ENCODE results near the gene VDAC2.

VDAC2 gene

GRCh38 chr10:75238182-75239095 is 27.8 kb downstream of the VDAC2 start:
- WGBS (ENCODE audit: insufficient coverage): 94% methylated on average over 31 of the region's 37 CpGs
- no peak for DNase-seq

GRCh38 chr10:75239096-75239790 is 28.6 kb downstream of the VDAC2 start:
- Histone ChIP-seq H3K27ac (ENCODE audit: insufficient read depth in 1 of 2, low read depth in 1 of 2, low read length in 2 of 2, poor library complexity in 1 of 2, severe bottlenecking in 2 of 2) (no peak overlapping the region), H3K4me1 (ENCODE audit: control extremely low read depth in 1 of 4, control insufficient read depth in 4 of 4, insufficient read depth in 4 of 4, low read length in 3 of 4) (peaks cover 0 to 17% (median 13%) of the 10 kb centered on the region in 4 experiments), H3K27me3 (replicated peaks in 2 of 5; ENCODE audit: control insufficient read depth in 4 of 5, insufficient read depth in 5 of 5, low read length in 4 of 5) (peaks cover 0 to 2% (median 0%) of the 10 kb centered on the region in 5 experiments), H3K4me3 (ENCODE audit: control insufficient read depth in 1 of 7, extremely low read depth in 1 of 7, insufficient read depth in 4 of 7, low read depth in 2 of 7, low read length in 6 of 7) (no peak overlapping the region), H3K9me3 (ENCODE audit: control extremely low read depth in 1 of 5, control insufficient read depth in 4 of 5, insufficient read depth in 2 of 5, low read depth in 1 of 5, low read length in 4 of 5) (no peaks in the 10 kb centered on the region), H3K36me3 (ENCODE audit: control insufficient read depth in 4 of 4, insufficient read depth in 4 of 4, low read length in 3 of 4) (no peaks in the 10 kb centered on the region)
- POLR2A ChIA-PET: interaction anchor here (0.6 kb wide), 1 partner anchor 1112 kb away, joined by 3 read pairs; no protein-coding TSS in a partner anchor
- 97% methylated on average over 6 of the region's 11 CpGs for WGBS (ENCODE audit: insufficient coverage)
- no peak for DNase-seq
- CTCF ChIA-PET: interaction anchor here (1.1 to 1.4 kb wide), 2 partner anchors 52 to 141 kb away, joined by 4 read pairs; no protein-coding TSS in a partner anchor

More at GRCh38 chr10:75238182-75239095, 27.8 kb downstream of the VDAC2 start:
- CTCF ChIA-PET: interaction anchor here (1.1 to 2.6 kb wide), 3 partner anchors 10 to 50 kb away, joined by 3 to 17 read pairs (median 4); no protein-coding TSS in a partner anchor
- peaks cover 0 to under 1% (median 0%) of the 10 kb centered on the region in 4 experiments for H3K36me3 ChIP-seq (ENCODE audit: control insufficient read depth in 4 of 4, insufficient read depth in 4 of 4, low read length in 3 of 4)
- no peaks in the 10 kb centered on the region for H3K9me3 ChIP-seq (ENCODE audit: control extremely low read depth in 1 of 5, control insufficient read depth in 4 of 5, insufficient read depth in 2 of 5, low read depth in 1 of 5, low read length in 4 of 5)
- POLR2A ChIA-PET: interaction anchor here (1.5 kb wide), 1 partner anchor 11 kb away, joined by 3 read pairs; no protein-coding TSS in a partner anchor
- H3K4me3 ChIP-seq (ENCODE audit: control insufficient read depth in 1 of 7, extremely low read depth in 1 of 7, insufficient read depth in 4 of 7, low read depth in 2 of 7, low read length in 6 of 7): no peak overlapping the region
- H3K4me1 ChIP-seq (ENCODE audit: control extremely low read depth in 1 of 4, control insufficient read depth in 4 of 4, insufficient read depth in 4 of 4, low read length in 3 of 4): peaks cover 0 to 22% (median 16%) of the 10 kb centered on the region in 4 experiments
- no peak overlapping the region for H3K27ac ChIP-seq (ENCODE audit: insufficient read depth in 1 of 2, low read depth in 1 of 2, low read length in 2 of 2, poor library complexity in 1 of 2, severe bottlenecking in 2 of 2)
- H3K27me3 ChIP-seq (replicated peaks in 2 of 5; ENCODE audit: control insufficient read depth in 4 of 5, insufficient read depth in 5 of 5, low read length in 4 of 5): peaks cover 0 to 2% (median 0%) of the 10 kb centered on the region in 5 experiments

GRCh38 chr10:75240329-75241076 is 29.9 kb downstream of the VDAC2 start:
- DNase-seq: no peak
- Histone ChIP-seq H3K9me3 (ENCODE audit: control extremely low read depth in 1 of 5, control insufficient read depth in 4 of 5, insufficient read depth in 2 of 5, low read depth in 1 of 5, low read length in 4 of 5) (no peaks in the 10 kb centered on the region), H3K4me3 (ENCODE audit: control insufficient read depth in 1 of 7, extremely low read depth in 1 of 7, insufficient read depth in 4 of 7, low read depth in 2 of 7, low read length in 6 of 7) (no peak overlapping the region), H3K27me3 (replicated peaks in 2 of 5; ENCODE audit: control insufficient read depth in 4 of 5, insufficient read depth in 5 of 5, low read length in 4 of 5) (peaks cover 0 to 2% (median 0%) of the 10 kb centered on the region in 5 experiments), H3K4me1 (ENCODE audit: control extremely low read depth in 1 of 4, control insufficient read depth in 4 of 4, insufficient read depth in 4 of 4, low read length in 3 of 4) (peaks cover 0 to 4% (median under 1%) of the 10 kb centered on the region in 4 experiments), H3K27ac (ENCODE audit: insufficient read depth in 1 of 2, low read depth in 1 of 2, low read length in 2 of 2, poor library complexity in 1 of 2, severe bottlenecking in 2 of 2) (no peak overlapping the region), H3K36me3 (ENCODE audit: control insufficient read depth in 4 of 4, insufficient read depth in 4 of 4, low read length in 3 of 4) (no peaks in the 10 kb centered on the region)
- WGBS (ENCODE audit: insufficient coverage): 98% methylated on average over 11 of the region's 12 CpGs
- CTCF ChIA-PET: interaction anchor here (0.5 to 1.4 kb wide), 3 partner anchors 53 to 1705 kb away, joined by 3 to 4 read pairs (median 4); no protein-coding TSS in a partner anchor
- POLR2A ChIA-PET: no interaction called here

- no peaks in the 10 kb centered on the region for H3K9me3 ChIP-seq (ENCODE audit: control extremely low read depth in 1 of 5, control insufficient read depth in 4 of 5, insufficient read depth in 2 of 5, low read depth in 1 of 5, low read length in 4 of 5)
- ChIA-PET POLR2A (no interaction called here), CTCF (interaction anchor here (0.7 to 1.8 kb wide), 3 partner anchors 12 to 57 kb away, joined by 3 to 4 read pairs (median 4); no protein-coding TSS in a partner anchor)
- no peak for DNase-seq
- H3K27me3 ChIP-seq (replicated peaks in 2 of 5; ENCODE audit: control insufficient read depth in 4 of 5, insufficient read depth in 5 of 5, low read length in 4 of 5): peaks cover 0 to 2% (median 0%) of the 10 kb centered on the region in 5 experiments
- WGBS (ENCODE audit: insufficient coverage): 100% methylated on average over 6 of the region's 10 CpGs
- H3K27ac ChIP-seq (ENCODE audit: insufficient read depth in 1 of 2, low read depth in 1 of 2, low read length in 2 of 2, poor library complexity in 1 of 2, severe bottlenecking in 2 of 2): no peak overlapping the region
- no peaks in the 10 kb centered on the region for H3K4me1 ChIP-seq (ENCODE audit: control extremely low read depth in 1 of 4, control insufficient read depth in 4 of 4, insufficient read depth in 4 of 4, low read length in 3 of 4)
- H3K4me3 ChIP-seq (ENCODE audit: control insufficient read depth in 1 of 7, extremely low read depth in 1 of 7, insufficient read depth in 4 of 7, low read depth in 2 of 7, low read length in 6 of 7): no peak overlapping the region
- H3K36me3 ChIP-seq (ENCODE audit: control insufficient read depth in 4 of 4, insufficient read depth in 4 of 4, low read length in 3 of 4): no peaks in the 10 kb centered on the region
Measured at GRCh38 chr10:75243426-75243825, 32.8 kb downstream of the VDAC2 start.

- Histone ChIP-seq H3K4me1 (ENCODE audit: control extremely low read depth in 1 of 4, control insufficient read depth in 4 of 4, insufficient read depth in 4 of 4, low read length in 3 of 4) (no peaks in the 10 kb centered on the region), H3K27me3 (replicated peaks in 2 of 5; ENCODE audit: control insufficient read depth in 4 of 5, insufficient read depth in 5 of 5, low read length in 4 of 5) (peaks cover 0 to 2% (median 0%) of the 10 kb centered on the region in 5 experiments), H3K4me3 (ENCODE audit: control insufficient read depth in 1 of 7, extremely low read depth in 1 of 7, insufficient read depth in 4 of 7, low read depth in 2 of 7, low read length in 6 of 7) (no peak overlapping the region), H3K36me3 (ENCODE audit: control insufficient read depth in 4 of 4, insufficient read depth in 4 of 4, low read length in 3 of 4) (no peaks in the 10 kb centered on the region), H3K27ac (ENCODE audit: insufficient read depth in 1 of 2, low read depth in 1 of 2, low read length in 2 of 2, poor library complexity in 1 of 2, severe bottlenecking in 2 of 2) (no peak overlapping the region), H3K9me3 (ENCODE audit: control extremely low read depth in 1 of 5, control insufficient read depth in 4 of 5, insufficient read depth in 2 of 5, low read depth in 1 of 5, low read length in 4 of 5) (no peaks in the 10 kb centered on the region)
- POLR2A ChIA-PET: no interaction called here
- CTCF ChIA-PET: interaction anchor here (1.8 kb wide), 1 partner anchor 14 kb away, joined by 4 read pairs; no protein-coding TSS in a partner anchor
- no peak for DNase-seq
- WGBS (ENCODE audit: insufficient coverage): 79% methylated on average over 4 of the region's 8 CpGs
Measured at GRCh38 chr10:75244487-75245353, 34.1 kb downstream of the VDAC2 start.
